Activated CD4-positive, alpha-beta T cell treated with anti-CD3 and anti-CD28 coated beads for 4 hours (primary cell): ENCODE results near the gene UBN2.
"Not testable (repeated sequence)": the region's sequence is repeated elsewhere in the genome, so short reads cannot be mapped to it uniquely, and the experiment has no call there.

Experiments
- DNase-seq, 2 donors: peaks; one replicate each; pipeline ENCODE4 v3.0.0-alpha.2; 2020

The UBN2 gene

GRCh38 chr7:139300390-139300789 lies 69.4 kb downstream of the UBN2 start:
- DNase-seq, result no peak

DNA sequence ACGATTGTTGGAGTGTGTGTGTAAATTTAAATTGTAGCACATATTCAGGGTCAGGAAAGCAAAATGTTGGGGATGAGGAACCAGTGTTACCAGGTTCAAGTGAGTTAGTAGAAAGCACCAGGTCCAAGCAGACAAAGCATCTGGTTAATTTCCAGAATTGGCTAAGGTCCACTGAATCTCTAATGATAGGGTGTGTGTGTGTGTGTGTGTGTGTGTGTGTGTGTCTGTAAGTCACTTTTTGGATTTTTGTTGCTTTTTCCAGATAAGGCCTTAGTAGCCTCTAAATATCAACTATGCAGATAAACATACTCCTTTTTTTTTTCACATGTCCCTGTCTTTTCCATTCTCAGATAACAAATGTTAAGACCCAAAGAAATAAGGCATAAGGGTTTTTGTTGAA lies 73.5 kb downstream of the UBN2 start:
- DNase-seq, result no peak

DNA sequence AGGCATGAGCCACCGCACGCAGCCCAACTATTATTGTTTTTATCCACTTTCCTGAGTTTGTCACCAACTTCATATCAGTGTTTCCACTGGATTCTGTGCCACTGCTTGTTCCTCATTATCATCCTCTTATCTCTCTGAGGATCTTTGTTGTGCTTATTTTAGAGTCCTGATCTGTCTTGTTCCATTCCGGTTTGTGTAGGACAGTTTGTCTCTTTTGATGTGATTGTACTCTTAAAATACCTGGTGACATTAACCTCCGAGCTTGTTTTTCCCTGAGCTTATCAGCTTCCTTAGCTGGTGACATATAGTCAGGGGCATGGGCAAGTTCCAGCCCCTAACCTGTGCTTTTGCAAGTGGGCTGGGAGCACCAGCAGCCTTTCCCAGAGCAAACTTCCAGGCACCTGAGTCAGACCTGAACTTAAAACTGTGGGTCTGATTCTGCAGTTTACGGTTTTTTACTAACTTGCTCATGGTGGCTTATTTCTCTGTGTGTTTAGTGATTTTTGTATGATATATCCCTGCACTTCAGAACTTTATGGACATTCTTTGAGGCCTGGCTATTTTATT lies 87.0 kb downstream of the UBN2 start:
- no peak for DNase-seq

DNA sequence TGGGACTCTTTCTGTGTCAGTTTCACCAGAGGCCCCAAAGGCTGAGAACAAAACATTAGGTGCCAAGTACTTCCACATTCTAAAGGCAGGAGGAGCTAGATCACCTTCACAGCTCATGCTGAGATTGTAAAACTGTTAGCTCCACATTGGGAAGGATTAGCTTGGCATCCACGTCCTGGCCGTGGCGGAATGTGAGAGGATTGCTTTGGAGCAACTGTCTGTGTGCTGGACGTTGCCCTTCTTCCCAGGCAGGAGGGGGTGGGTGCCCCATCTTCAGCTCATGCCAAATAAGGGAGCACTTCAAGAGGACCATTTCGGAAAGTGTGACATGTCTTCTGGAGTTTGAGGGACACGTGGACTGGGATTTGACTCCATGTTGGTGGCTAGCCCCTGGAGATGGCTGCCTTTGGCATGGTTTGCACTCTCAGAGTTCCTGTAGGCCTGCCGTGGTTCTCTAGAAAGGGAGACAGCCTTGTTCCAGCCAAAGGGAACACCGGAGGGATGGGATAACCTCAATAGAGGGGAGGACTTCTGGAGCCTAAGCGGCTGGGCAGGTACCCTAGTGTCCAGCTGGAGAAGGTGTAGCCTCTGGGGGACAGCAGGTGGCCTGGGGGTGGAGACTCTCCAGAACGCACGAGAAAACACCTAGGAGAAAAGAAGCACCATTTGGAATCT lies 90.2 kb downstream of the UBN2 start:
- DNase-seq, result no peak

DNA sequence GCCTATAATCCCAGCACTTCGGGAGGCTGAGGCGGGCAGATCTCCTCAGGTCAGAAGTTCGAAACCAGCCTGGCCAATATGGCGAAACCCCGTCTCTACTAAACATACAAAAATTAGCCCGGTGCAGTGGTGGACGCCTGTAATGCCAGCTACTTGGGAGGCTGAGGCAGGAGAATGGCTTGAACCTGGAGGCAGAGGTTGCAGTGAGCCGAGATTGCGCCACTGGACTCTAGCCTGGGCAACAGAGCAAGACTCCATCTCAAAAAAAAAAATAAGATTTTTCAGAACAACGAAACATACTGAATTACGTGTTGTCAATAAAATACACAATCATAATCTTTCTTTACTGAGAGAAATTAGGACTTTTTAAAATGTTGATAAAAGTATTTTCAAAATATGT lies 93.7 kb downstream of the UBN2 start:
- DNase-seq, result not testable (repeated sequence)

- DNase-seq, result no peak
These were observed 97.3 kb downstream of the UBN2 start for GRCh38 chr7:139328375-139328774.

DNA sequence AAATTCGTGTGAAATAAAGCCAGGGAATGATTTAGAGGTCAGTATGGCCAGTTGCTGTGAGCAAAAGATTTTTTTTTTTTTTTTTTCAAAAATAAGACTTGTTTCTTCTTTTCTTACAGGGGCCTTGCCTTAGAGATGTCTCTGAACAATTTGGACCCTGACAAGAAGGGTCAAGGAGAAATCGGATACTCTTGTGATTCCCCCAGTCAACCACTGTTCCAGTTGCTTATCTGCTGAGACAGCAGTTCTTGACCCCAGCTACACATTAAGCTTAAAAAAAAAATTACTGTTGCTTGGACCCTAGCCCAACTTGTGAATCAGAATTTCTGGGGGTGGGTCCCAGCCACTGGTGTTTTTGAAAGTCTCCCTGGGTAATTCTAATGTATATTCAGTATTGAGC lies 98.1 kb downstream of the UBN2 start:
- DNase-seq, result no peak

GRCh38 chr7:139330333-139331030 lies 99.4 kb downstream of the UBN2 start:
- DNase-seq, result no peak

GRCh38 chr7:139332697-139333359 lies 101.8 kb downstream of the UBN2 start:
- no peak for DNase-seq

DNA sequence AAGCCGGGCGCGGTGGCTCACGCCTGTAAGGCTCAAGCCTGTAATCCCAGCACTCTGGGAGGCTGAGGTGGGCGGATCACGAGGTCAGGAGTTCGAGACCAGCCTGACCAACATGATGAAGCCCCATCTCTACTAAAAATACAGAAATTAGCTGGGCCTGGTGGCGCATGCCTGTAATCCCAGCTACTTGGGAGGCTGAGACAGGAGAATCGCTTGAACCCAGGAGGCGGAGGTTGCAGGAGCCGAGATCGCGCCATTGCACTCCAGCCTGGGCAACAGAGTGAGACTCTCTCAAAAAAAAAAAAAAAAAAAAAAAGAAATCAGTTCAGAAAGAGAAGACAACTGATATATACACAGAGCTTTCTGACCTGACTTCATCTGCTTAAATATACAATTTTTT lies 102.4 kb downstream of the UBN2 start:
- not testable (repeated sequence) for DNase-seq

DNA sequence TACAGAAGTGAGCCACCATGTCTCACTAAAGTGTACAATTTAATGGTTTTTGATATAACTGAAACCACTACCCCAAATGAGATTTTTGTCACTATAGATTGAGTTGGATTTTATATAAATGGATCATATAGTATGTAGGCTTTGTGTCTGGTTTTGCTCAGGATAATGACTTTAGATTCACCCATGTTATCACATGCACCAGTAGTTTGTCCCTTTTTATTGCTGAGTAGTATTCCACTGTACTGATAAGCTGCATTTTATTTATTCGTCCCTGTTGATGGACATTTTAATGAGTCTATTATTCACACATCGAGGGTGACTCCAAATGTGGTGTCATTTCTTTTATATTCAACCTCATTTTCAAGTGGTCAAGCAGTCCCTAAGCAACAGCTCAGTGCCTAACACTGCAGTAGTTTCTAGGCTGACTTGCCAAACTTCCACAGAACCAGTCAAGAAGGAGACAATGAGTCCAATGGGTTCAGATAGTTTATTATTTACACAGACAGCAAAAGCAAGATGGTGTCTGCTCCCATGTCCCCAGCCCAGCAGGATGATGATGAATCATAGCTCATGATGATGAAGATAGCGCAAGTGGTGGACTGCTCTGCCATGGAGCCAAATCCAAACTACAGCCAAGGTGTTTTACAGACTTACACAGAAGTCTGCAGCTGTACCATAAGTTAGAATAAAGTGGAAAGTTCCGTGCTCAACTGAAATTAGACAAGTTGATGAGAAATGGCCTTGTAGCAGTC lies 103.5 kb downstream of the UBN2 start:
- no peak for DNase-seq

- DNase-seq, result no peak
These were observed 108.0 kb downstream of the UBN2 start for GRCh38 chr7:139339025-139339424.

DNA sequence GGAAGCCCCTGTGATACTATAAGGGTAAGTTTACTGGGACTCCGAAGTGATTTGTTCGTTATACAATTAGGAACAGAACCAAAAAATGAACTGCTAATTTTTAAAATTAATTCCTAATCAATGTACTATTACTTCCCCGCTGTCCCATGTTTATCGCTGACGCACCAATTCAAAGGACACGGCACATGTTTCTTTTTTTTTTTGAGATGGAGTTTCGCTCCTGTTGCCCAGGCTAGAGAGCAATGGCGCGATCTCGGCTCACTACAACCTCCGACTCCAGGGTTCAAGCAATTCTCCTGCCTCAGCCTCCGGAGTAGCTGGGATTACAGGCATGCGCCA lies 108.6 kb downstream of the UBN2 start:
- DNase-seq, result no peak

DNA sequence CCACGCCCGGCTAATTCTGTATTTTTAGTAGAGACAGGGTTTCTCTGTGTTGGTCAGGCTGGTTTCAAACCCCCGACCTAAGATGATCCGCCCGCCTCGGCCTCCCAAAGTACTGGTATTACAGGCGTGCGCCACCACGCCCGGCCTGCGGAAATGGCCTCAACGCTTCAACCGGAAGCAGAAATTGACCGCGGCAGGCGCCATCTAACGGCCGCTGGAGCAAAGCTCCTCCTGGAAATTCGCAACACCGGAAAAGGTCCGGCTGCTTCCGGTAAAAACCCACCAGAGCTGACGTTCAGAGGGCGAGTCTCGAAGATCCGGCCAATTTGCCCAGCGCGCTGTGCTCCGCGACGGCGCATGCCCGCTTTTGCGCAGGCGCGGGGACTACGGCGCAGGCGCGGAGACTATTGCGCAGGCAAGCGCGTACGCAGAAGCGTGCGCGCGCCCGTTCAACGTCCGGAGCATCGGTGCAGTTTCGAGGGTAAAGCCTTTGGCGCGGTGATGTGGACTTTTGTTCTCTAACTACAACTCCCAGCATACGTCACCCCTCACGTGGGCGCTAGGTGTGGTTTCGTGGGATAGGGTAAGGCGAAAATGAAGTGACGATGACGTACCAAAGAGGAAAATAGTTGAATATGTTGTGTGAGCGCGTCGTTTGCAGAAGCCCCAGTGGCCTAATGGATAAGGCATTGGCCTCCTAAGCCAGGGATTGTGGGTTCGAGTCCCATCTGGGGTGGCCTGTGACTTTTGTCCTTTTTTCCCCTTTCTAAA lies 109.2 kb downstream of the UBN2 start:
- peak; percentile 99 for DNase-seq

- DNase-seq, result peak in 1 of 2 donors; percentile 77
These were observed 109.7 kb downstream of the UBN2 start for GRCh38 chr7:139340808-139341057.

DNA sequence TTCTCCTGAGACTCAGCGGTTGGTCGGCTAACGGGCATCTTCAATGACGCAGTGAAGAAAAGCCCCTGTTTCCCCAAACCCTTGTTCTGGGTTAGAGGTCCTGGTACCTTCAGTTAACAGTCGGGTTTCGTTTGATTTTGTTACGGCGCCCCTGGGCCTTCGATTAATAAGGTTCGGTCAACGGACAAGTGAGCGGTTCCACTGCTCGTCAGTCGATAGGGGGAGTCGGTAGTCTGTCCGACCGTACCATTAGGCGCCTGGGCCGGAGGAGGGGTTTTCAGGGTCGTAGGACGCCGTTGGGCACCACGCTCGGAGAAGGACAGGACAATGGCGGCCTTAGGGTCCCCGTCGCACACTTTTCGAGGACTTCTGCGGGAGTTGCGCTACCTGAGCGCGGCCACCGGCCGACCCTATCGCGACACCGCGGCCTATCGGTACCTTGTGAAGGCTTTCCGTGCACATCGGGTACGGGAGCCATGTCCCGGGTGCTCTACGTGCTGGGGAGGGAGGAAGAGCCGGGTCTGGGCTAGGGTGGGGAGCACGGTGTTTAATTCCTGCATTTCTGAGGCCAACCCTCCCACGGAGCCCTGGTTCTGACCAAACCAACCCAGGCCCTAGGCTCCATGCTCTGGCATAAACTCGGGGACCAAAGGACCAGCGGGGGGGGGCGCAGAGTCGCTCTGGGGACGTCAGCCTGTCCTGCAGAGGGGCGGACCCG lies 110.2 kb downstream of the UBN2 start, which contains the start of gene FMC1:
TSS of gene FMC1 (plus strand) at position 280 of the 718 bp plus-strand sequence. CDS start at position 328, 48 bp downstream.
- DNase-seq, result peak; percentile 79 to 84

- DNase-seq, result no peak
These were observed 110.8 kb downstream of the UBN2 start for GRCh38 chr7:139341776-139342226.

DNA sequence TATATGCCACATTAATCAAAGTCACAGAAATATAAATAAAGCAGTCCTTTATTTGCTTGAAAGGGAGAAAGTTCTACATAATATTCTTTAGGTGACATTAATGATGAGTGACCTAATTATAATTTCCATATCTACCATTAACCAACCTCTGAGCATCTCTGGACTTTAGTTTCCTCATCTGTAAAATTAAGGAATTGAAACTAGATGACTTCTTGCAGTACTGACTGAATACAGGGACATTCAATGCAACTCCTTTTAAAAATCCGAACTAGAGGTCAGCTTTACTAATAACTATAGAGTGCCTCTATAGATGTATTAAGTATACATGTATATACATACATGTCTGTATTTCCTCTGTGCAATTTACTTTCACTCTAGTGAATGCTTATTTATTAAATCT lies 114.0 kb downstream of the UBN2 start:
- DNase-seq, result no peak

GRCh38 chr7:139351027-139351426 lies 120.0 kb downstream of the UBN2 start:
- DNase-seq, result no peak

DNA sequence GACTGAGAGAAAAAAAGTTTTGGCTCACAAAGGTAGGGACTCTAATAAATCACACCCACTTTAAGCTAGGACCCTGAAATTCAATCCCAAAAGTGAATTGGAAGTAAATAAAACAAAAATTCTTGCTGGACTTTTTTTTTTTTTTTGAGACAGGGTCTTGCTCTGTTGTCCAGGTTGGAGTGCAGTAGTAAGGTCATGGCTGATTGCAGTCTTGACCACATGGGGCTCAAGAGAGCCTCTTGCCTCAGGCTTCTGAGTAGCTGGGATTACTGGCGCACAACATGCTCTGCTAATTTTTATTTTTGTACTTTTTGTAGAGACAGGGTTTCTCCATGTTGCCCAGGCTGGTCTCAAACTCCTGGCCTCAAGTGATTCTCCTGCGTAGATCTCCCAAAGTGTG lies 123.7 kb downstream of the UBN2 start:
- no peak for DNase-seq

DNA sequence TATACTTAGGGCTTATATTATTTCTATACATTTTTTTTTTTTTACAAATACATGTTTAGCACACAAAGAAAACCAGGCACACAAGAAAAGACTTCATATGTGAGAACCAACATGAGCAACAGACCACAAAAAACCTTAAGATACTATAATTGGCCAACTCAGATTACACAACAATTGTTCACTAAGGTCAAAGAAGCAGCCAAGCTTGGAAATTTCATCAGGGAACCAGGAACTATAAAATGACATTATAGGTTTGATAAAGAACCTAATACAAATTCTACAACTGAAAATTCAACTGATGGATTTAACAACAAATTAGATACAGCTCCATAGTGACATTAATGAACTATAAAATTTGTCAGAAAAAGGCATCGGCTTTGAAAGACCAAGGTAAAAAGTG lies 124.3 kb downstream of the UBN2 start:
- DNase-seq, result no peak
